Stimulated activated CD4-positive, alpha-beta T cell treated with anti-CD3 and anti-CD28 coated beads, Interleukin-4, amount 100 ng/mL, for 4 hours (primary cell): ENCODE results near the gene WDR70.
"Not testable (repeated sequence)": the region's sequence is repeated elsewhere in the genome, so short reads cannot be mapped to it uniquely, and the experiment has no call there.

Source experiments
- DNase-seq, 2 experiments: peaks; one replicate each; pipeline ENCODE4 v3.0.0-alpha.2; 2020

WDR70 gene

DNA sequence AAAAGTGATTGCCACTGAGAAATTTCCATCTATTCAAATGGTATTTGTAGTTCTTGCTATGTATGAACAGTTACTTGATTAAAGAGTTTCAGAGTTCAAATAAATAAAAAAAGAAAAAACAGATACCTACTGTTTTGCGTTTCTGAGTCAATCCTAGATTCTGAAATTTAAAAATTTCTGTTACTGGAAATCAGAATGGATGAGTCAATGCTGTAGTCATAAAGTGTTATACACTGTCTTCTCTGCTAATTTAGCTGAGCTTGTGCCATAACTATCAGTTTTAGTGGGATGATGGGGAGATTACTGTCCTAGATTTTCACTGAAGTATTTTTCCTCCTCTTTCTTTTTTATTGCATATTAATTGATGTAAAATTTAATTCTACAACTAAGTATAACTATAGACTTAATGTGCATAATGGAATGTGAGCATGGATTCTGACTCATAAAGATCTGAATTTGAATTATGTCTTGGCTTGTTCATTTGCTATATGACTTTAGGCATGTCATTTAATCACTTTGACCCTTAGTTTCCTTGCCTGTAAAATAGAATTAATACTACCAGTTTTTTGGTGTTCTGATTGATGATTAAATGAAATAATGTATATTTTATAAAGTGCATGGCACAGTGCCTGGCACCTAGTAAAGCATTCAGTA, 75.4 kb downstream of the WDR70 start:
- not testable (repeated sequence) for DNase-seq

DNA sequence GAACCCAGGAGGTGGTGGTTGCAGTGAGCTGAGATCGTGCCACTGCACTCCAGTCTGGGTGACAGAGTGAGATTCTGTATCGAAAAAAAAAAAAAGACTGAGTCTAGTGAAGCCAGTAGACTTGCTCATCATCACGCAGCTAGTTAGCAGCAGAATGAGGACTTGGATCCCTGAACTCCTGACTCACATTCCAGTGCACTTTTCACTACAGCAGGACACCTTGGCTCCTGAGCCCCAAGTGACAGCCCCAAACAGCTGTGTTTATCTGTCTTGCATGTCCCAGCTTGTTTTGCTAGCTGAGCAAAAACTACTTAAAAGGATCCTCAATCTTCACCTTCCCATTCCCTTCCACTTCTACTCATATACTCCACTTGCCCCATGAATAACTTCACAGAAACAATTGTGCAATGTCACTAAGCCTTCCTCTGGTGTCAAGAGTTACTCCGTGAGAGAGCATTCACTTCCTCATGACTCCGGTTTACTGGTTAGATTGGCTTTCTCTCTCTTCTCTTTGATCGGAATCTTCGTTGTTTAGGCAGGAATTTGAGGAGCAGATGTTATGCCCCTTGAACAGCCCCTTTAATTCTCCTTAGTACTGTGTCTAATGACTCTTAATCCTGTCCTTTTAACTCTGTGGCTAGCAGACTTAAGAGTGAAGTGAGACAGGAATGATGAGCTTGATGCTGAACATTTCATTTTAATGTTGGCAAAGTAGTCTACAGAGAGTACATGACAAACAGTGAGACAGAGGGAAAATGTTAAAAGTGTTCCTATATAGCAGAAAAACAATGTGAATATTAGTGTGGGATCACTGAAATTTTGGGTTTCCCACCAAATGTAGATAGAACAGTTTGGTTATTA, 84.3 kb downstream of the WDR70 start:
- DNase-seq: not testable (repeated sequence)

DNA sequence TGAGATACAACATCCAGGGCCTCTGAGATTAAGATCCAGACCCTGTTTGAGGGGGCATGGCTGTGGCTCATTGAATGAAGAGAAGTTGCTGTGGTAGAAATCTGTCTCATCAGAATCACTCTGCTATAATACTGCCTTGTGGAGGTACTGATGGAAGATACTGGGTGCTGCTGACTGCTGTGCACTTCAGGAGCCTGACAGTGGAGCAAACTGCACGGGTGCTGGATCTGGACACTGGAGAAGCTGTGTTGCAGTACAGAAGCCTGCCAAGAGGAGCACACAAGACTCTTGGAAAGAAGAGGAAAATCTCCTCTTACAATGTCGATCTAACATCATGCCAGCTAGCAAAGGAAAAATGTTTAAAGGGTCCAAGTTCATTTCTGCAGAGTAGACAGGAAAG, 85.5 kb downstream of the WDR70 start:
- DNase-seq: not testable (repeated sequence)

DNA sequence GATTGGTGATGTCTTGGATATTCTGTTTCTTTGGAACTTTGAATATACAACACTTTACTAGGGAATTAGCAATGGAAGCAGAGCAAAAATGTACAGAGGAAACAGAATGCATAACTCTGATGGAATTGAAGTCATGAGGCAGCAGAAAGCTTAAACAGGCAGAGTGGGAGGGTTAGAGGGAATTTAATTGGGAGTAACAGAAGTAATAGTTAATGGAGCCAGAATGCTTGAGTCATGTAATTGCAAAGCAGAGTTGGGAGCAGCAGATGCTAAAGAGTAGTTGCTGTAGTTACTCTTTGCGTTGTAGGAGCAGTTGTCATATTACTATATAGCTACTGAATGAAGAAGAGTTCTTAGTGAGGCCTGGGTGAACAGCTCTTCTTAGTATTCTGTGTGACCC, 90.3 kb downstream of the WDR70 start:
- not testable (repeated sequence) for DNase-seq

DNA sequence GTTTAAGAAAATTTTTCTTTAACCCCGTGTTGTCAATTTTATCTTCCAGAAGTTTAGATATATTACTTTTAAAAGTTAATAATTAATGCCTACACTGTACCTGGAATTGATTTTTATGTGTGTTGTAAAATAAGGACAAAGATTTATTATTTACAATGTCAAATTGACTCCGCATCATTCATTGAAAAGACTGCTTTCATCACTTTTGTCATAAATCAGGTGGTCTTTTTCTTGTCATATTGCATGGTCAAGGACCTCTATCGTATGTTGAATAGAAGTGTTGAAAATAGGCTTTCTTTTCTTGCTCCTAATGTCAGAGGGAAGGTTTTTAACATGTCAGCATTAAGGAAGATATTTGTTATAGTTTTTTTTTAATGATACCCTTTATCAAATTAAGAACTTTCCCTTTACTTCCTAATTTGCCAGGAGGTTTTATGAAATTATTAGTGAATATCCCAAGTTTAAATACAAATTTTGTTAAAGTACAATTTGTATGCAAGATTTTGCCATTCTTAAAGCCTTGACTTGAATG, 92.6 kb downstream of the WDR70 start:
- DNase-seq: no peak

DNA sequence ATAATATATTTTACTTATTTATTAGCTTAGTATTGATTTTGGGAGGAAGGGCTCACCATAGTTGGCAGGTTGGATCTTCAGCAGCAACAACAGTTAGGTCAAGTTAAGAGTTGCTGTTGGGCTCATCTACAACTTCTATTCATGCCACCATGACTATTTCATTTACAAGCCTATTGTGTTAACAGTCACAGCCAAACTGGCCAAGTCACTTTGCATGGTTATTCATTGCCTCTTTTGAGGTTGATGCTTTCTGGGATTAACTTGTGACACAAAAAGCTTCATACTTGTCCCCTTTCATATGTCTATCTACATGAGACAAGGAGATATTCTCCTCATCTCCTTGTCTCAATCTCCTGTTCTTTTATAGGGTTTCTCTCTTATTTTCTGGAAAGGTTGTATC, 98.3 kb downstream of the WDR70 start:
- no peak for DNase-seq

DNA sequence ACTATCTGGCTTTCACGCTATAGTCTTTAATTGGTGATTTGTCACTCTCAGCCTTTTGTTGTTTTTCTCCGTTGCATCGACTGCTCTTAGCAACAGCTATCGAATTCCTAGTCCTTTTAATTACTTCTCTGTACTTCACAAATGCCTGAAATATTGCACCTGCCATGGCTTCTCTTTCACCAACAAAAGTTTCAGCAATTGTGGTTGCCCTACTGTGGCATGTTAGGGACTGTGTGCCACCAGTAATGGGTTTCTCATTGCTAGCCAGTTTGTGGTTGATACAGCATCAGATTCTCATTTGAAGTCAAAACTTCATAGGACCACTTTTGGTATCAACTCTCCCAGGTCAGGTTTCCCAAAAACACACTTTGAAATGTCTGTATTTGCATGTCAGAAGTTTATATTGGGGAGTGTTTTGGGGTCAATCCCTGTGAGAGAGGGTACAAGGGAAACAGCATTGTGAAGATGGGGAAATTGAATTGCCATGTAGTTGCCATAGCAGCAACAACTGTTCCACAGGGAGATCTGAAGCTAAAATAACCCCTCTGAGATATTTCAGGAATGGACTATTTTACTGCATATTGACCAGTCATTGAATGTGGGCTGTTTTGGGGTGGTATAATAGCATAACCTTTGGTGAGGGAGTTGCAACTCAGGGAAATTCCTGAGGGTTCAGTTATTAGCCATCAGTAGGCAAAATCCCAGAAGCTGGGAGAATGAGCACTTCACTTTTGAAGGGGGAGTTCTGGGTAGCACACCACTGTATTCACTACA, 99.2 kb downstream of the WDR70 start:
- no peak for DNase-seq

DNA sequence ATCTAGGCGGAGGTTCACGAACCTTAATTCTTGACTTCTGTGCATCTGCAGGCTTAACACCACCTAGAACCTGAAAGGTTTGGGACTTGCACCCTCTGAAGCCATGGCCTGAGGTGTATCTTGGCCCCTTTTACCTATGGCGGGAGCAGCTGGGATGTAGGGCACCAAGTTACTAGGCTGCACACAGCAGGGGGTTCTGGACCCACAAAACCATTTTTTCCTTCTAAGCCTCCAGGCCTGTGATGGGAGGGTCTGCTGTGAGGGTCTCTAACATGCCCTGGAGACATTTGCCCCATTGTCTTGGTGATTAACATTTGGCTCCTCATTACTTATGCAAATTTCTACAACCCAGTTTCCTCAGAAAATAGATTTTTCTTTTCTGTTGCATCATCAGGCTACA, 102.3 kb downstream of the WDR70 start:
- not testable (repeated sequence) for DNase-seq

DNA sequence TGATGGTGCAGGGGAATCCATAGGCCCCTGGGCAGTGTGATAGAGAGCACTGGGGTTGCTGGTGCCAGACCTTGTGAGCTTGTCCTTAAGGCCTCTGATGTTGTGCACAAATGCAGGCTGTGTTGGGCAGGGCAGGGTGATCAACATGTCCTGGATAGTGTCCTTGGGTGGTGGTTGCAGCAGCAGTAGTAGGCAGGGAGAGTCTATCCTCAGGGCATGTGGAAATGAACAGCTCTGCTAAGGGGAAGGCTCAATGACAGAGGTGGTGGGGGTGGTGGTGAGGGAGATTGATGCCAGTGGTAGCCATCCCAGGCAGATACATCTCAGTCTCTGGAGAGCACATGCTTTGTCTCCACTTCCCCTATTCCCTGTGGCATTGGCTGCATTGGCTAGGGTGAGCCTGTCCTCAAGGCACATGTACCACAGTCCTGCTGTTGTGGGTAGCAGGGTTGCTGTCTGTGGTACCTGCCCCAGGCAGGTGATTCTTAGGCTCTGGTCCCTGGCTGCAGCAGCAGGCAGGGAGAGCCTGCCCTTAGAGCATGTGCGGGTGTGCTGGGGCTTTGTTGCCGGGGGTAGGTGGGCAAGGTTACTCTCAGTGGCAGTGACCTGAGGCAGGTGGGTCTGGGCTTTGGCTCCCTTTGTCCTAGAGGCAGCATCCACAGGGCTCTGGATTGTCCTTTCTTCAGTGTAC, 111.1 kb downstream of the WDR70 start:
- no peak for DNase-seq

DNA sequence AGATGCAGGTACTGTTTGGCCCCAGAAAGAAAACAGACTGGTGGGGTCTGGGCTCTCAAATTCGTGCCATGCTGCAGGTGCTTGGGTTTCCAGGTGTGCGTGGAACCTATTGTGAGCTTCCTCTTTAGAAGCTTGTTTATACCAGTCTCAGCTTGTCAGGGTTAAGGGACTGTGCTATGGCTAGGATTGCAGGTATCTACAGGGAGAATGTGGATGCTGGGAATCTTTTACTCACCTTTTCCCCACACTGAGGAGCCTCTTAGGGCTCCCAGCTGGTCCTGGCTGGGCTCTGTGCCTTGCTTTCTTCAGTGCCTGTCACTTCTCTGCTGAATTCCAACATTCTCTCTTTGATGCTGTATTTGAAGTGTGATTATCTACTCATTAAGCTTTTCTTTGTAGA, 111.8 kb downstream of the WDR70 start:
- no peak for DNase-seq

DNA sequence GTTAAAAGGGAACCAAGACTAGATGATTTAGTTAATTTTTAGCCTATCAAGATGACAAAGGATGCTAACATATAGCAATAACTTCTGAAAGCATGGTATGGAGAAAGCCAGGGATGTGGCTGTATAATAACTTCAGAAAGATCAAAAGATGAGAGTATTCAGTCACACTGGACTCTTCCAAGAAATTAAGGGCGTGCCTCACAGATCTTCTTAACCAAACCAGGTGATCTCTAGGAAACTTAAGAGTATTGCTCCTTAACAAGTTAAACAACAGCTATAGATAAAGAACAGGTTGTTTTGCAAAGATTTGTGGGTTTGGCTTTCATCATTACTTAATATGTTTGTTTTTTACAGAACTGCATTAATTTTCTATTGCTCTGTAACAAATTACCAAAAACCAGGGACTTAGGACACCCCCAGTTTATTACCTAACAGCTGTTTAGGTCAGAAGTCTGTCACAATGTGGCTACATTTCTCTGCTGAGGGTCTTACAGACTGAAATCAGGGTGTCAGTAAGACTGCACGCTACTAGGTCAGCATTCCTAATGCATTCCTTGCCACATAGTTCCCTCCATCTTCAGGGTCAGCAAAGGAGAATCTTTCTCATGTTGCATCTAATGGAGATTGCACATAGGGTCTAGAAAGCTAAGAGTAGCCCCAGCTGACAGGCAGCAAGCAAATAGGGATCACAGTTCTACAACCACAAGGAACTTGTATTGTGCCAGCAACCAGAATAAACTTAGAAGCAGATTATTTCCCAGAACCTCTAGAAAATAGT, 113.8 kb downstream of the WDR70 start:
- no peak for DNase-seq

DNA sequence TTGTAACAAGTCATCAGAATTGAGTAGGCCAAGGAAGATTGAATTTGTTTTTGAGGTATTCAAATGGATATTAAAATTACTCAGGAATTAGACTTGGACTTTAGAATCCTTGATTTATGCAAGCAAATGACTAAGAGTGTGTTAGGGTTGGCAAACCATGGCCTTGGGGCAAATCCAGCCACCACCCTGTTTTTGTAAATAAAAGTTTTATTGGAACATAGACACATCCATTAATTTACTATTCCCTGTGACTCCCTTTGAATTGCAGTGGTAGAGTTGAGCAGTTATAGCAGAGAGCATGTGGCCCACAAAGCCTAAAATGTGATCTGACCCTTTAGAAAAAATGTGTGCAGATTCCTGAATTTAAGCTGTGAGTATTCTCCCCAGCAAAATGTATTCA, 115.6 kb downstream of the WDR70 start:
- no peak for DNase-seq

DNA sequence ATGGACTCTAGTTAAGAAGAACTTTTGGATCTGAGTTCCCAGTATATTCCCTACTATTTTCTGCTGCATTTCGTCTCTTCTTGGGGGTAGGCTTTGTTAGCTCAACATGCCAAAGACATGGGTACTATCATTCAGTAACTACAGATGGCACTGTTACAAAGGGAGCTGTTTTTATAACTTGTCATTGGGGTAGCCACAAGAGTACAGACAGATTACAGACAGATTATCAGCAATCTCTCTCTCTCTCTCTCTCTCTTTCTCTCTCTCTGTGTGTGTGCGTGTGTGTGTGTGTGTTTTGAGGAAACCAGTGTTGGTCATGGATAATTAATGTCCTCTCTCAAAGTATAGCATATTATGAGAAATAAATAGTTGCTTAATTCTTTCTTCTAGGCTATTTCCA, 116.1 kb downstream of the WDR70 start:
- no peak for DNase-seq

DNA sequence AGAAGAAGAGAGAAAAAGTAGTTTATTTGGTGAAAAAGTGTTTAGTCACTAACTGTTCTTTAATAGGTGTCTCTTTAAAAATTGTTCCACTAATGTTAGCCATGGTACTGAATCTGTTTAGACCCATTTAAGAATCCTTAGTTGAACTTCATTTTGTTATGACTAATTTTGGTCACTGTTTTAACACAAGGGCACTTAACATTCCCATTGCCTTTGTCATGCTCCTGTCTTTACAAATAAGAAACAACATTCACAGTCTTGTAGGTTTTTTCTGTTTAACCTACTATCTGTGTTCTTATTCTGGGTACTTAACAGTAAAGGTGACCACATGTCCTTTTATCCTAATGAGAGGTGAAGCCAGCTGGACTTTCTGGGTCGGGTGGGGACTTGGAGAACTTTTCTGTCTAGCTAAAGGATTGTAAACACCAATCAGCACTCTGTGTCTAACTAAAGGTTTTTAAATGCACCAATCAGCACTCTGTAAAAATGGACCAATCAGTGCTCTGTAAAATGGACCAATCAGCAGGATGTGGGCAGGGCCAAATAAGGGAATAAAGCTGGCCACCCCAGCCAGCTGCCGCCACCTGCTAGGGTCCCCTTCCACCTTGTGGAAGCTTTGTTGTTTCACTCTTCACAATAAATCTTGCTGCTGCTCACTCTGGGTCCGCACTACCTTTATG, 116.7 kb downstream of the WDR70 start:
- DNase-seq: no peak

DNA sequence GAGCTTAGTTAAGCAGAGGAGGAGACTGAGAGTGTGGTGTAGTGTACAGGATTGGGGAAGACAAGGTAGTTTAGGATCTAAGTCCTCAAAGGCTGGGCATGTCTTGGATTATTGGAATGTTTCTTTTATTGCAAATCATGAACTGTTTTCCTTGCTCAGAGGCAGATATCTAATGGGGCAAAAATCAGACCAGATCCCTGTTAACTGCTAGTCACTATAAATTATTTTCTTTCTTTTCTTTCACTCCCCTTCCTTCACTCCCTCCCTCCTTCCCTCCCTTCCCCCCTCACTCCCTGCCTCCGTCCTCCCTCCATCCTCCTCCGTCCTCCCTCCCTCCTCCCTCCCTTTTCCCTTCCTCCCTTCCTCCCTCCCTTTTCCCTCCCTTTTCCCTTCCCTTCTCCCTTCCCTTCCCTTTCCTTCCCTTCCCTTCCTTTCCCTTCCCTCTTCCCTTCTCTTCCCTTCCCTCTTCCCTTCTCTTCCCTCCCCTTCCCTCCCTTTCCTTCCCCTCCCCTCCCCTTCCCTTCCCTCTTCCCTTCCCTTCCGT, 117.9 kb downstream of the WDR70 start:
- no peak for DNase-seq

DNA sequence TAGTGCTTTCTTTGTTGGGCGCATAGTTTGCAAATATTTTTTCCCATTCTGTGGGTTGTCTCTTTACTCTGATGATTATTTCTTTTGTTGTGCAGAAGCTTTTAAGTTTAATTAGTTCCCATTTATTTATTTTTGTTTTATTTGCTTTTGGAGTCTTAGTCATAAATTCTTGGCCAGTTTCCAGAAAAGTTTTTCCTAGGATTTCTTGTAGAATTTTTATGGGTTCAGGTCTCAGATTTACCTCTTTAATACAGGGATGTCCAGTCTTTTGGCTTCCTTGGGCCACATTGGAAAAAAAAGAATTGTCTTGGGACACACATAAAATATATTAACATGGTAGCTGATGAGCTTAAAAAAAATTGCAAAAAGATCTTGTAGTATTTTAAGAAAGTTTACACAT, 122.0 kb downstream of the WDR70 start:
- no peak for DNase-seq

DNA sequence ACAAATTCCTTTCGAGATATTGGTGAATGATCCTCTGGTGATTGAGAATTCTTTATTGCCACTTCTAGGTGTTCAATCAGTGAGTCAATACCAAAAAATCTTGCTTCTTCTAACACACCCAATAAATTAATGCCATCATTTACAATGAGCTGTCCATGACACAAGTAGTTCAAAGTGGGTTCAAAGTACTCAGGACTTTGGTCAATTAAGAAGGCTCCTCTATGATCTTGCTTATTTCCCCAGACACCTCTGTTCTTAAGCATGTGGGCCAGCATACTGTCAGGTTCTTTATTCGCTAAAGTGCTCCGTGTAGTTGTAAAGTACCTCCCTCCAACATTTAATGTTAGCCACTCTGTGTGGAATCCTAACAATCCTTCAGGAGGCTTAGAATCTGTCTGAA, 127.1 kb downstream of the WDR70 start:
- DNase-seq: no peak

DNA sequence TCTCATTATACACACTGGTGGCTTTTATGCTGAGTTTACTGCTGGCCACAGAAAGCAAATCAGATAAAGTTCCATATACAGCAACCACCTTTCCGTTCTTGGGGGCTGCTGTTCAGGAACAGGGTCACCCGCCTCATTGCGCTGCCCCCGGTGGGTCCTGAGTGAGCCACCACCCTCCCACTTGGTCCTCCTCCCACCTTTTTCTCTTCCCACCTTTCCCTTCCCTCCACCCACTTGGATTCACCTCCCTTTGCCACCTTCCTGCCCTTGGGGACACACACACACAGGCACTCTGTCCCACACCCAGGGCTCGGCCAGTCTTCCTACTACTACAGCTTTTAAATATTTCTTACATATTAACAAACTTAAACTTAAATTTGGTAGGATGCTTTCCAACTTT, 127.6 kb downstream of the WDR70 start:
- DNase-seq: no peak

DNA sequence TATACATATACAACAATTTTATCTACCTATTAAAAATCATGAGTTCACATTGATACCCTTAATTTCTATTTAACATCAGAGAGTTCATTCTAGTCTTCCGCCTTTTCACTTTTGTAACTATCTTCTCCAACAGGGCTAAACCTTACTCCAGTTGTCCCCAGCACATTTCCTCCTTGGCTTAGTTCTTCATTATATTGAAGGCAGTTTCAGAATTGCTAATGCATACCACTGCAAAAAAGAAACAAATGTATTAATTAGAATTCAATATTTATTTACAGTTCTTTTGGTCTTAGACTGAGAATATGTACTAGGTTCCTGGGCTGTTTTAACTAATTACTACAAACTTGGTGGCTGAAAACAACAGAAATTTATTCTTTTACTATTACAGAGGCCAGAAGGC, 132.5 kb downstream of the WDR70 start:
- no peak for DNase-seq

DNA sequence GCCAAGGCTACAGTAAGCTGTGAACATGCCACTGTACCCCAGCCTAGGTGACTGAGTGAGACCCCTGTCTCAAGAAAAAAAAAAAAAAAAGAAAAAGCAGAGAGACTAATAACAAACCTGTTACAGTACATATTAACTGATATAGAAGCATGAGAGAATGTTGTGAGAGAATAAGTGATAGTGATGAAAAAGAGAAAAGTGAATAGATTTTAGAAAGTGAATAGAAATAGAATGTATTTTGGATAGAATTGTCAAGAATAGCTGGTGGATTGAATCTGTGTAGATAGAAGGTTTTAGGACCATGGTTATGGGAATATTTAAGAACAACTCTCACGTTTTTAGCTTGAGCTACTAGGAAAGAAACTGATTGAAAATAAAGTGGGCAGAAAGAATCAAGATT, 135.8 kb downstream of the WDR70 start:
- DNase-seq: no peak

DNA sequence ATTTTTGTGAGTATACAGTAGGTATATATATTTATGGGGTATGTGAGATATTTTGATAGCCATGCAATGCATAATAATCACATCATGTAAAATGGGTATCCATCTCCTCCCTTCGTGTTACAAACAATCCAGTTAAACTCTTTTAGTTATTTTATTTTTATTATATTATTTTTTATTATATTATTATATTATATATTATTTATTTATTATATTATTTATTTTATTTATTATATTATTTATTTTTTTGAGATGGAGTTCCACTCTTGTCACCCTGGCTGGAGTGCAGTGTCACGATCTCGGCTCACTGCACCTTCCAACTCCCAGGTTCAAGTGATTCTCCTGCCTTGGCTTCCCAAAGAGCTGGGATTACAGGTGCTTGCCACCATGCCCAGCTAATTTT, 138.6 kb downstream of the WDR70 start:
- no peak for DNase-seq
